Muscle layer of colon (tissue), 2 donors: Measurements from ENCODE around the gene SPDYE6.

Experiments
- H3K27ac ChIP-seq: one replicate; pipeline ENCODE4 v1.7.0; 2013; ENCODE audit warnings: low read depth, mild to moderate bottlenecking, low read length, moderate library complexity
- H3K27me3 ChIP-seq, 2 donors: one replicate each; pipeline ENCODE4 v1.7.0; 2013; ENCODE audit warnings: low read length in 2 of 2, mild to moderate bottlenecking in 2 of 2; ENCODE audit not compliant: insufficient read depth in 2 of 2, control insufficient read depth in 1 of 2
- H3K36me3 ChIP-seq: one replicate; pipeline ENCODE4 v1.7.0; 2013; ENCODE audit warnings: mild to moderate bottlenecking, low read length; ENCODE audit not compliant: insufficient read depth
- H3K4me1 ChIP-seq: one replicate; pipeline ENCODE4 v1.7.0; 2013; ENCODE audit warnings: mild to moderate bottlenecking, low read length; ENCODE audit not compliant: insufficient read depth
- H3K4me3 ChIP-seq, 2 donors: one replicate each; pipeline ENCODE4 v1.7.0; 2013; ENCODE audit warnings: low read length in 2 of 2, low read depth in 1 of 2, mild to moderate bottlenecking in 1 of 2, moderate library complexity in 1 of 2
- H3K9ac ChIP-seq: one replicate; pipeline ENCODE4 v1.7.0; 2013; ENCODE audit warnings: low read length
- H3K9me3 ChIP-seq: one replicate; pipeline ENCODE4 v1.7.0; 2013; ENCODE audit warnings: mild to moderate bottlenecking, low read length
- donor health status: abdominal sarcoma.
- donor health status: Adenocarcinoma of cecum.

Gene SPDYE6

GRCh38 chr7:102322202-102322715 lies 34.0 kb downstream of the SPDYE6 start:
- Histone ChIP-seq H3K36me3 (no peaks in the 10 kb centered on the region), H3K9me3 (no peaks in the 10 kb centered on the region), H3K4me1 (no peaks in the 10 kb centered on the region), H3K4me3 (no peak overlapping the region), H3K9ac (no peak overlapping the region), H3K27ac (no peak overlapping the region), H3K27me3 (peaks cover 0 to 16% of the 10 kb centered on the region in 2 donors)

GRCh38 chr7:102321351-102322201 lies 34.7 kb downstream of the SPDYE6 start:
- Histone ChIP-seq H3K4me1 (no peaks in the 10 kb centered on the region), H3K4me3 (no peak overlapping the region), H3K36me3 (no peaks in the 10 kb centered on the region), H3K9me3 (no peaks in the 10 kb centered on the region), H3K27me3 (peaks cover 0 to 16% of the 10 kb centered on the region in 2 donors), H3K27ac (no peak overlapping the region), H3K9ac (no peak overlapping the region)

GRCh38 chr7:102320601-102321350 lies 35.5 kb downstream of the SPDYE6 start:
- no peak overlapping the region for H3K9ac ChIP-seq
- H3K4me3 ChIP-seq: no peak overlapping the region
- no peaks in the 10 kb centered on the region for H3K36me3 ChIP-seq
- no peak overlapping the region for H3K27ac ChIP-seq
- no peaks in the 10 kb centered on the region for H3K9me3 ChIP-seq
- peaks cover 0 to 16% of the 10 kb centered on the region in 2 donors for H3K27me3 ChIP-seq
- no peaks in the 10 kb centered on the region for H3K4me1 ChIP-seq

- H3K9me3 ChIP-seq: no peaks in the 10 kb centered on the region
- no peaks in the 10 kb centered on the region for H3K36me3 ChIP-seq
- no peaks in the 10 kb centered on the region for H3K4me1 ChIP-seq
- H3K9ac ChIP-seq: no peak overlapping the region
- no peak overlapping the region for H3K27ac ChIP-seq
- H3K27me3 ChIP-seq: peaks cover 0 to 16% of the 10 kb centered on the region in 2 donors
- no peak overlapping the region for H3K4me3 ChIP-seq
Measured at GRCh38 chr7:102320181-102320580, 36.1 kb downstream of the SPDYE6 start.

GRCh38 chr7:102319671-102320070 lies 36.6 kb downstream of the SPDYE6 start:
- no peaks in the 10 kb centered on the region for H3K36me3 ChIP-seq
- no peaks in the 10 kb centered on the region for H3K9me3 ChIP-seq

GRCh38 chr7:102318482-102318971 lies 37.7 kb downstream of the SPDYE6 start:
- Histone ChIP-seq H3K9ac (no peak overlapping the region), H3K9me3 (no peaks in the 10 kb centered on the region), H3K27ac (no peak overlapping the region), H3K4me1 (no peaks in the 10 kb centered on the region), H3K27me3 (peaks cover 0 to 16% of the 10 kb centered on the region in 2 donors), H3K36me3 (no peaks in the 10 kb centered on the region), H3K4me3 (no peak overlapping the region)

More at GRCh38 chr7:102319671-102320070, 36.6 kb downstream of the SPDYE6 start:
- Histone ChIP-seq H3K4me3 (no peak overlapping the region), H3K27me3 (peaks cover 0 to 16% of the 10 kb centered on the region in 2 donors), H3K4me1 (no peaks in the 10 kb centered on the region), H3K9ac (no peak overlapping the region), H3K27ac (no peak overlapping the region)

GRCh38 chr7:102317231-102318059 lies 38.8 kb downstream of the SPDYE6 start:
- H3K9me3 ChIP-seq: no peaks in the 10 kb centered on the region
- no peak overlapping the region for H3K9ac ChIP-seq
- no peaks in the 10 kb centered on the region for H3K36me3 ChIP-seq
- H3K4me3 ChIP-seq: no peak overlapping the region
- no peaks in the 10 kb centered on the region for H3K4me1 ChIP-seq
- peaks cover 0 to 12% of the 10 kb centered on the region in 2 donors for H3K27me3 ChIP-seq
- H3K27ac ChIP-seq: no peak overlapping the region

GRCh38 chr7:102313997-102314780 lies 42.1 kb downstream of the SPDYE6 start:
- Histone ChIP-seq H3K9me3 (no peaks in the 10 kb centered on the region), H3K4me3 (no peak overlapping the region), H3K36me3 (no peaks in the 10 kb centered on the region), H3K4me1 (no peaks in the 10 kb centered on the region), H3K9ac (no peak overlapping the region), H3K27me3 (no peaks in the 10 kb centered on the region), H3K27ac (no peak overlapping the region)

GRCh38 chr7:102312317-102312716 lies 43.9 kb downstream of the SPDYE6 start:
- Histone ChIP-seq H3K9me3 (no peaks in the 10 kb centered on the region), H3K9ac (no peak overlapping the region), H3K27ac (no peak overlapping the region), H3K36me3 (no peaks in the 10 kb centered on the region), H3K27me3 (no peaks in the 10 kb centered on the region), H3K4me1 (no peaks in the 10 kb centered on the region), H3K4me3 (no peak overlapping the region)

GRCh38 chr7:102310414-102310815 lies 45.8 kb downstream of the SPDYE6 start:
- no peak overlapping the region for H3K4me3 ChIP-seq
- H3K36me3 ChIP-seq: no peaks in the 10 kb centered on the region
- no peaks in the 10 kb centered on the region for H3K4me1 ChIP-seq
- H3K27ac ChIP-seq: no peak overlapping the region
- H3K9ac ChIP-seq: no peak overlapping the region
- H3K9me3 ChIP-seq: no peaks in the 10 kb centered on the region
- no peaks in the 10 kb centered on the region for H3K27me3 ChIP-seq
